AG20443 (cell line): ENCODE measurements around the gene SEMA5A.
"Not testable (repeated sequence)": the region's sequence is repeated elsewhere in the genome, so short reads cannot be mapped to it uniquely, and the experiment has no call there.

Experiments used
- DNase-seq: peaks from one replicate; pipeline ENCODE4 v3.0.0; 2012; ENCODE audit warnings: low spot score, mixed read lengths

SEMA5A gene

DNA sequence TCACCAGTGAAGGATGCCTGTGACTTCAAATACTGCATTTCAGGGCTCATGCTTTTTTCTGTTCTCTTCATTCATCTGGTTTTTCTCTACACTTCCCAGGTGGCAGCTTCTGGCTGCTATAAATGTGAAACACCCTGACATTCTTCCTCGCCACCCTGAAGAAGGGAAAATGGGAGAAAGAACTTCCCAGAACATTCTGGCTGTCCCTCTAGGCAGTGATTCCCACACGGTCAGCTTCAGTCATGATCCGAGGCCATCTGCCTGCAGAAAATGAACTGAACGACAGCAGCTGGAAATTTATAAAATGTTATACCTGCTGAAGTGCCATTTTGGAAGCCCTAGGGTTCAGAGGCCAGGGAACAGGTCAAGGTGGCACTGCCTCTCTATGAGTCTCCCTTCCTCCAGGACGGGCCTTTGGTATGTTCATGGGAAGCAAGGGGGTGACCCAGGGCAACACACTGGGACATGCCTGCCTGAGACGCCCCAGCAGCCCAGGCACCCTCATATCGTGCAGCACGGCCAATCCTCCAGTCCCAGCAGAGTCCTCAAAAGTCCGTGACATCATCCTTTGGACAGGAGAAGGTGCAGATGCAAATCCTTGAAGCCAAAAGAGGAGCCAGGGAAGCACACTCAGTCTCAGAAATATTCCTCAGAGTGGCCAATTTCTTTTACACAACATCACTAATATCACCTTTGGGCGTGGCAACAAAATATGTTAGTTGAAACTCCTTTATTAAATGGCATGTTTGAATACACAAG, 107.1 kb downstream of the SEMA5A start:
- DNase-seq: no peak

DNA sequence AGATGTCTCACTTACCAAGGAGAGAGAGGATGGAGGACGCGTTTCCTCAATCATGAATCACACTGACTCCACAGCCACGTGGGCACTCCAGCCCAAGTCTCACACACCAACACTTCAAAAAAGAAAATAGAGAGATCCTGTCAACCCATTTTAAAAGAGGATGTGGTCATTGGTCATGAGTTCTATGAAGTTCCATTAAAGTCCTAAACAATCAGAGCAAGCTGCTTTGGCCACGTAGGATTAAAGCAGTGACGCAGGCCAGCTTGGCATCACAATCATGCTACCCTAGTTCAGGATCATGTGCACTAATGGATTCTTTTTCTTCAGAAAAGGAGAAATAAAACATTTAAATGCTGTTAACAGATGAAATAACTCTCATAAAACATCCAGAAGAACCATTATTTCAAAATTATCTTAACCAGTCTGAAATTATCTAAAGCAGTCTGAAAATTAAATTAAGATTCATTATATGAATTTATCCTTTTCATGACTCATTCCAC, 108.1 kb downstream of the SEMA5A start:
- DNase-seq: peak; percentile 63

GRCh38 chr5:9431496-9432258, 114.2 kb downstream of the SEMA5A start:
- DNase-seq: no peak

DNA sequence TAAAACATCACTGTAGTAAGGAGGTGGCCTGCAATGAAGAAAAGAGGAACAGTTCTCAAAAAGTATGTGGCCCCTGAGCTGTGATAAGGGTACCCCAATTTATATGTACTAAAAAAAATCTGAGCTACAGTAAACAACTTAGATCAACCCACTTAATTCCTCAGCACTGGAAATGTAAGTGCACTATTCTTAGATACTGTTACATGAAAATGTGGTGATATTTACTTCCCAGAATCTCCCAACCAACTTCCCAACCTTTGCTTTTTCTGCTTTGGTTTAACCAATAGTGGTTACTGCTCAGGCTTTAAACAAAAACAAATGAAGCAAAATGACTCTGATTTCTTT, 114.8 kb downstream of the SEMA5A start:
- DNase-seq: no peak

- no peak for DNase-seq
These were observed 115.6 kb downstream of the SEMA5A start for GRCh38 chr5:9430306-9430705.

DNA sequence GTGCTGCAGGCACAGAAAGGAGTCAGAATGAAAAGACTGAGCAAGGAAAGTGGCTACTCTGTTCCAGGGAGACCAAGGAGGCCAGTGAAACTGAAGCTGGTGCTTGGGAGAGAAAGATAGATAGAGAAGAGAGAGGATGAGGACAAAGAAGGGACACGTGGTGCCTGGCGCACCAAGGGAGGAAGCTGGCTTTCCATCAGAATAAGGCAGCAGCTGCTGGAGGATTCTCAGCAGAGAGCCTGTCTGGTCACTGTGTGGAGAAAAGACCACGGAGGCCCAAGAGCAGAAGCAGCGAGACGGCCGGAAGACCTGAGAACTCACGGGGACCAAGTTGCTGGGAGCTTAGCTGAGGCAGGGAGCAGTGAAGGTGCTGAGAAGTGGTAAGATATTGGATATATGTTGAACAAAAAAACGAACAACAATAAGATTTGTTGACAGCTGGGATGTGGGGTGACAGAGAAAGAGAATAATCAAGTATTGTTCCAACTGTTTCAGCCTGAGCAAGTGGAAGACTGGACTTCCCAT, 116.1 kb downstream of the SEMA5A start:
- no peak for DNase-seq

DNA sequence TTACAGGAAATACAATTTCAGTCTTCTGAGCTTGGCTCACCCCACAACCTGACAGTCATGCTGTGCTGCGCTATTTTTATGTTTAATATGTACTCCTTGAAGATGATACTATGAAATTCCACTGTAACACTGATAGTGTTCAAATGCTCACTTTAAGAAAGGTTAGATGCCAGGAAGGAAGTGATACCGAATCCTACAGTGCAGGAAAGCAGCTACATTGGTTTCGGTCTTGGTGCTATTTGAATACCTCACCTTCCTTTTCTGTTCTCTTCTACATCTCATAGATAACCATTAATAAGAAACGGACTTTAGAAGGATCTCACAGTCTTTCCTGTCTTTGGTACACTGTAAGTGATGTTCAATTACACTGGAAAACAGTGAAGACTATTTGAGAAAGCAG, 117.6 kb downstream of the SEMA5A start:
- DNase-seq: no peak

- no peak for DNase-seq
These were observed 120.2 kb downstream of the SEMA5A start for GRCh38 chr5:9425710-9426109.

GRCh38 chr5:9423571-9423970, 122.3 kb downstream of the SEMA5A start:
- DNase-seq: peak; percentile 60

- DNase-seq: no peak
These were observed 124.0 kb downstream of the SEMA5A start for GRCh38 chr5:9421884-9422283.

DNA sequence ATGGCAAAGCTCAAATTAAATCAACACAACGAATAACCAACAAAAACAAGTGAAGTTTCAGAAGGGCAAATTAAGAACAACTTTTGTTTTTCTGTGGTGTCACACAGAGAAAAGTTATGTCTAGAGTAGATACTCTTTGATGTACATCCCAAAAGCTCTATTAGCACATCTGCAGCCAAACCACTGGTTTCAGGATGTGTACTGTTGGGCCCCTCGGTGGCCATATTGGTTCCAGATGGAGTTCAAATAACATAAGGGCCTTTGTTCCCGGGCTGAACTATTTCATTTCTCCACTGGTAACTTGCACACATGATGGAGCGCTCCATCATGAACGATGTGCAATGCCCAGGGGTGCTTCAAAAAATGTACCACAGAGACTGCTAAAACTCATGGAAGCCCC, 126.1 kb downstream of the SEMA5A start:
- no peak for DNase-seq

DNA sequence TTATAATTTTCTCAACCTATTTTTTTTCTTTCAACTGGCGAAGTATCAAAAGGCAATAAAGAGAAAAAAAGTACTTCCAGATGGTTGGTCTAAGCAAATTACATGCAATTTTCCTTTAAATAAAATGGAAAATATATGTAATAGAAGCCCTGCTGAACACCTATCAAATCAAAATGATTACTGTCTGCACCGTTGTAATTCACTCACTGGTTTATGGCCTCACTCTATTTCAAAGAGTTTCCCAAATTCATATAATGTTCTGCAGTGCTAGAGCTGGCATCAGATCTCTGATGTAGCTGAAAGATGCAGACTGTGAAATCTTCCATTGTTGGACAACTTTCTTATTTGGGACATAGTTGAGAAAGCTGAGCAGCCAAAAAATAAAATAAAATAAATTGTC, 130.3 kb downstream of the SEMA5A start:
- DNase-seq: no peak

GRCh38 chr5:9415091-9415490, 130.8 kb downstream of the SEMA5A start:
- no peak for DNase-seq

DNA sequence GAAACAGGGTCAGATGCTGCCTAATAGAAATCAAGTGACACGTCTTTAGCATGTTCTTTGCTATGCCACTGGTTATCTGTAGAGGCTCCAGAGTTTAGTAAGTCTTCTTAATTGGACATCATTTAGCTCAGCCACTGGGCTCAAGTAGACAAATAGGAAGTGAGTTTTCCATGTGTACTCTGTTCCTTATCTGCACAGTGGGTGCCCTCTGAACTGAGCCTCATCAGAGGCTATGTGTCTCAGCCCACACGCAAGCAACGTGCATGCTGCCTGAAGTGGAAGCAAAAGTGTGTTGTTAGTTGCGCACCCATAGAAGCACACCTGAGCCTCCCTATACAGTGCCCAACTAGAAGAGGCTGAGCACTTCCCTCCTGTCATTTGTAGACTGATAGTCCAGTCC, 134.7 kb downstream of the SEMA5A start:
- no peak for DNase-seq

DNA sequence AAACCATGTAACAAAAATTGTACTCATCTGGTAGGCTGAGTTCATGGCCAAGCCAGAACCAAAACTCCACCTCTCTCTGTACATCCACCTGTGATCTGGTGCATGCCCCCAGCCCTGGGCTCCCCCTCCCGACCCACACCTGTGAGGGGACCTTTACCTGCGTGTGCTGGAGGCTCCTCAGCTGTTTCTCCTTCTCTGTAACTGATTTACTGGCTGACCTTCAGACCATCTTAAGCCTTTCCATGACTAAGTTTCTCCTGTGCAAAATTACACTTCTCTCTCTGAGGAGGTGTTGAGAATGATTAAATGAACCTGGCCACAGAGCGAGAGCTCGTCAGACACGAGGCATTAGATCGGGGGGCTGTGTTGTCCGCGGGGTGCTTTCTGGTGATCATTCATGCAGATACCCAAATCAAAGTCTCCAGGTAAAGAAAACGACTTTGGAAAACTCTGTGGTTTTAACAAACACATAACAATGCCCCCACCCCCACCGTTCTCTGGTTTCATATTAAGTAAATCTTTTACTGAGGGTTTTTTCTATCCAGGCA, 136.4 kb downstream of the SEMA5A start:
- DNase-seq: no peak

DNA sequence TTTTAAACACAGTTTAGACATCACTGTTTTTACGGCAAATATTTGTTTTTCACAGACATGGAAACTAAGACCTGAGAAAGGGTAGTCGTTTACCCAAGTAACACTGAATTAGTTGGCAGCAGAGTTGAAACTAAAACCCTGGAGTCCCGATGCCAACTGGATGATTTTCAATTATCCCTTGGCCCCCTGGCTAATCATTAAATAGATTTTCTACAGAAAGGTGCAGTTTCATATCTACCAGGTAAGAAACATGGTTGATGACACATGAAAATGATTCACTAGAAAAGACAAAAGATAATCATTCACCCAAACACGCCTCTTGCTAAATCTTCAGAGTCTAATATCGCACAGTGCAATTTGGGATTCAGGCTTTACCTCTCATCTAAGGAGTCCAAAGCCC, 136.9 kb downstream of the SEMA5A start:
- DNase-seq: no peak

GRCh38 chr5:9405196-9405754, 140.6 kb downstream of the SEMA5A start:
- DNase-seq: no peak

- peak; percentile 52 for DNase-seq
These were observed 143.9 kb downstream of the SEMA5A start for GRCh38 chr5:9401786-9402472.

DNA sequence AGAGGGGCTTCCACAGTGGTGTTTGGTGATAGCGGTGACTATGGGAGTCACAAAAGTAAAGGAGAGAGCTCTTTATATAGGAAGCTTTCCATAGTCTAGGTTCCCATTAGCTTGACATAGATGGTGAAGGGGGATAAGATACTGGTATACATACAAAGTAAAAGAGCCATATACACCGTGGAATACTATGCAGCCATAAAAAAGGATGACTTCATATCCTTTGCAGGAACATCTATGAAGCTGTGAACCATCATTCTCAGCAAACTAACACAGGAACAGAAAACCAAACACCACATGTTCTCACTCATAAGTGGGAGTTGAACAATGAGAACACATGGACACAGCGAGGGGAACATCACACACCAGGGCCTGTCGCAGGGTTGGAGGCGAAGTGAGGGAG, 146.1 kb downstream of the SEMA5A start:
- DNase-seq: not testable (repeated sequence)

DNA sequence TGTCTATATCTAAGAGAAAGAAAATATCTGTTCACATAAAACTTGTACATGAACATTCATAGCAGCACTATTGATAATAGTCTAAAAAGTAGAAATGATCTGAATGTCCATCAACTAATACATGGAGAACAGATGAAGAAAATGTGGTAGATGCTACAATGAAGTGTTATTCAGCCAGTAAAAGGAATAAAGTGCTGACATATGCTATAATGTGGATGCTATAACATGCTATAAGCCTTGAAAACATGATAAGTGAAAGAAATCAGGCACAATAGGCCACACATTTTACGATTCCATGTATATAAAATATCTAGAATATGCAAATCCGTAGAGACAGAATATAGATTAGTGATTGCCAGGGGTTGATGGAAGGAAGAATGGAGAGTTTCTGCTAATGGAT, 146.8 kb downstream of the SEMA5A start:
- no peak for DNase-seq

DNA sequence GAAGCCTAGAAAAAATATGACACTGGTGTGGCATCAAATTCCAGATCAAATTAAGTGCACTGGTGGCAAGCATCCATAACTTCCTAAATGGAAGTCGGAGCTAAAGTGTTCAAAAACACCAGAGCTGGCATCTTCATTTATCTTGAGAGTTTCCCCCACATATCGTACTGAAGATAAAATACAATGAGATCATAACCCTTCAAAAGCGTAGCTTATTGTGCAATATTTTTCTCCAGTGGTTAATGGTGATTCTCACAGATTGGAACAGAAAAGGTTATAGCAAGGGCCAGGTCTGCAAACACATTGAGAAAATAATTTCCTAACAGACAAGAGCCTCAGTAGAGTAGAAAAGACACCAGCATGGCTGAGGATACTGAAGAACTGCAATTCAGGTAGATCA, 147.6 kb downstream of the SEMA5A start:
- no peak for DNase-seq

- no peak for DNase-seq
These were observed 149.5 kb downstream of the SEMA5A start for GRCh38 chr5:9396285-9396770.
